TTC549 (cell line): ENCODE results near the gene TMEM115.

Experiments used
- FAIRE-seq: peaks from 2 replicates; lab custom pipeline; 2012; peaks lifted over from hg19 to GRCh38; lab: Jason Lieb, UNC

Gene TMEM115

DNA sequence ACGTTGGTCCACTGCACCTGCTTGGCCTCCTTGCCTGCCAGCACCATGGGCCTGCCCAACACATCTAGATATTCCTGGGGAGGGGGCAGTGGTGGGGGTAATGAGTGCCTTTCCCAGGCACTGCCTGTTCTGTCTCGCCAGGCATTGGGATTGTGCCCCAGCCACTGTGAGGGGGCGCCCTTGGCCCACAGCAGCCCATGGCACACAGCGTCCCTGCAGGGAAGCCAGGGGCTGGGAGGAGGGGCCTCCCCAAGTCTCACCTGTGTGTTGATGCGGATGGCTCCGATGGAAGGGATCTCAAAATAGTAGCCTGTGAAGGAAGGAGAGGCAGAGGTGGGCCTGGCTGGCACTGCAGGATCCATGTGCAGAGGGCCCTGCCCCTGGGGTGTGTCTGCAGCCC is 18.7 kb upstream of the TMEM115 start:
- FAIRE-seq = no peak

DNA sequence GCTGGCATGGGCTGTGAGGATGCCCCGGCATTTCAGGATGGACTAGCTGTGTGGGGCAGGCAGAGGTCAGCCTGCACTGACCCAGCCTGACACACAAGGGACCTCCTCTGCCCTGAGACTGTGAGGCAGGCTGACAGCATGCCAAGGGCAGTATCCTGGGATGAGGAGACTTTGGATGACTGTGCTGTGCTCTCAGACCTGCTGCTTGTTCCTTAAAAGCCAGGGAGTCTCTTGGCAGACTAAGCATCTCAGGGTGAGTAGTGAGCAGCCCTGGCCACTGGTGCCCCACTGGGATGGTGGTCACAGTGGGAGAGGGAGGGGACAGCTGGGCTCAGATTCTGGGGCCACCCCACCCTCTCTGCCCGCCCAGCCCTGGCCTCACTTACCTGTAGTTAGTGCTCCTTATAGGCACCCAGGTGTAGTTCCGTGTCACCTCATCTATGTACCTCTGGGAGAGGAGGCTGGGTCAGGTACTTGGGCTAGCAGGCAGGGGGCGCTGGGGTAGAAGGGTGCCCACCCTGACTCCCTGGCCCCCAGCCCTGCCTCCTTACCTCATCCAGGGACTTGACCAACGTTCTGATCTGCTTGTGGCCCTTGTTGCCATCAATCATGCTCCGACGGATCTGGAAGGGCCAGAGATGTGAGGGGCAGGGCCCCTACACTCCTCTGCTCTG is 16.1 kb upstream of the TMEM115 start:
- no peak for FAIRE-seq

DNA sequence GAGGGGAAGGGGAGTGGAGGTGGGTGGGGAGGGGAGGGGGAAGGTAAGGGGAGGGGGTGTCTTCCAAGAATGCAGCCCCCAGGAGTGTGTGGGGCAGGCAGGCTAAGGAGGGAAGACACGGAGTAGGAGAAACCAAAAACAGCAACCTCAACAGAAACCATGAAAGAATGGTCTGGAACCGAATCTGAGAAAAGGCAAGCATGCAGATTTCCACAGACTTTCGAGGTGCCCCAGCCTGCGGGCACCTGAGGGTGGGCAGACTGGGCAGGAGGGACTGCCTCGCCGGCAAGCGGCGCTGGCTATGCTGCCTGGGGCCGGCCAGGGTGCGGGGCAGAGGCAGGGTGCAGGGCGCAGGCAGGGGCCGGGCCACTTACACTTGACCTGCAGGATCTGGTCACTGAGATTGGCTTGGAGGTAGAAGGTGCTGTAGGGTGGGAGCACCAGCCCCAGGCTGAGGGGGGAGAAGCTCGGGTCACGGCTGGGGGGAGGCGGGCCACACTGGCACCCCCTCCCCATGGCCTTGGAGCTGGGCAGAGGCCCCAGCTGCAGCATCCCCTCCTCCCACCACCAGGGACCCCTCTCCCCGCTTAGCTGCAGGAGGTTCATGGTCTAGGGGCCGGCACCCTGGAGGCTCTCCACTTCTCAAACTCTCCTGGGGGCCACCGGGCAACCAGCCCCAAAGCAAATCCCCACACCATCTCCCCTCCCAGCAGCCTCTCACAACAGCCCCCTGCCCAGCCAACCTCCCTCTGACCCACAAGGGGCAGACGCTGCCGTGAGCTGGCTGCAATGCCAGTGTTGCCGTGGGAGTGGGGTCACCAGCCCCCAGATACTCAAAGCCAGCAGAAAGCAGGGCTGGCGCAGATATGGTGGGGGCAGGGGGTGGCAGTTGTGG is 15.3 kb upstream of the TMEM115 start:
- no peak for FAIRE-seq

DNA sequence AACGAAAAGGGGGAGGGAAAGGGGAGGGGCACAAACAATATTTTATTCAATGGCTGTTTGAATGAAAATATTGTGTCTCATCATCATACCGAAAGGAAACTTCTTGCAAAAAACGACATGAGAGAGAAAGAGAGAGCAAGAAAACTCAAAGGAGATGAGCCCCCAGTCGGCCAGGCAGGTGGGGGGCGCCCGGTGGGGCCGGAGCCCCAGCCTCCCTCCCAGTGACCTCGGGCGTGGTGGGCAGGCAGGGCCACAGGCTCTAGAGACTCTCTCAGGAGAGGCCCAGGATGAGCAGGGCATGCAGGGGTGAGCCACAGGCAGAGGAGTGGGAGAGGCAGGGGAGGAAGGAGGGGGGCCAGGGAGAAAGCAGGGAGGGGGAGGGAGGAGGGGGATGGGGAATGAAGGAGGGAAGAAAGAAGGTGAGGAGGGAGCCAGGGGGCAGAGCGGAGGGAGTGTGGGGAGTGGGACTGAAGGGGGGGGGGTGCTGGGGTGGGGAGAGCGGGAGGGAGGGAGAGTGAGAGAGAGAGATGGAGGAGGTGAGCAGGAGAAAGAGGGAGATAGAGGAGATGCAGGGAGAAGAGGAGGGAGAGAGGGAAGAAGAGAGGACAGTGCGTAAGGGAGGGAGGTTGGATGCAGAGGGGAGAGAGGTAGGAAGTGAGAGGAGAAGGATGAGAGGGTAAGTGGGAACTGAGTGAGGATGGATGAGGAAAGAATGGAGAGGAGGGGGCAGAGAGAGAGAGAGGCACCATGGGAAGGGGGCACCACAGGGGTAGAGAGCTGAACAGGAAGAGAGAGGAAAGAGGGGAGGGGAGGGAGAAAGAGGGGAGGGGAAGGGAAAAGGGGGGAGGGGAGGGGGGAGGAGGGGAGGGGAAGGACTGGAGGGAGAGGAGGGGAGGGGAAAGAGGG is 14.1 kb upstream of the TMEM115 start:
- FAIRE-seq = no peak

DNA sequence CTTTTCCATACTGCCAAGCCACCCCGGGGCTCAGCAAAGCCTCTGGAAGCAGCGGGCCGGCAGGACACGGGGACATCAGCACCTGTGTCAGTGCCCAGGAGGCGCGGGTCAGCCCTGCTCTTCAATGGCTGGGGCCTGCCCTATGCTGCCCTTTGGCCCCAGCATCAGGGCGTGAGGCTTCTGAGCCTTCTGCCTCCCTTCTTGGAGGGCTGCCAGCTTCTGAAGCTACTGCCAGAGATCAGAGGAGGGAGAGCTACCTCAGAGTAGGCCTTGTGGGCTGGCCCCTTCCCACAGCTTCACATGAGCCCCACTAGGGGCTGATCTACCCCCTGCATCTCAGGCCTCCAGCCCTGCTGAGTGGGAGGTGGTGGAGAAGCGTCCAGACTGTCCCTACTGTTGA is 13.0 kb upstream of the TMEM115 start:
- FAIRE-seq = no peak

DNA sequence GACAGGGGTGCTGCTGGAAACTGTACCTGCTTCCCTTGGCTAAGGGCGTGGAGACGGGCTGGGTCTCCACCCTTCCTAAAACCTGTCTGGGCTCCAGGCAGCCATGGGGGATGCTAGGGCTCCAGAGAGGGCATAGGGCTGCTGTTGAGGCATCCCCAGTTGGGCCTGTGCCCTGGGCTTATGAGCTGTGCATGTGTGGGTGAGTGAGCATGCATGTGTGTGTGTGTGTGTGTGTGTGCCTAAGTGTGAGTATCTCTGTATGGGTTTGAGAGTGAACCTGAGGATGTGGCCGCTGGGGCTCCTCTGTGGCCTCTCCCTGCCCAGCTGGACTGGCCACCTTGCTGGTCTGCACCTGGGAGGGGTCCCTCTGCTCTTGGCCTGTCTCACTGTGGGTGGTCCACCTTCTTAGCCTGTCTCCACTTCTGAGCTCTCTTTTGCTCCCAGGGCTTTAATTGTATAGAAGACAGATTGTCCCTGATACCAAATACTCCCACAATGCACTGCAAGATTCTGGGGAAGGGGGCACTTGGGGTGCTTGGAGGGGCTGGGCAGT is 11.9 kb upstream of the TMEM115 start:
- FAIRE-seq = no peak

DNA sequence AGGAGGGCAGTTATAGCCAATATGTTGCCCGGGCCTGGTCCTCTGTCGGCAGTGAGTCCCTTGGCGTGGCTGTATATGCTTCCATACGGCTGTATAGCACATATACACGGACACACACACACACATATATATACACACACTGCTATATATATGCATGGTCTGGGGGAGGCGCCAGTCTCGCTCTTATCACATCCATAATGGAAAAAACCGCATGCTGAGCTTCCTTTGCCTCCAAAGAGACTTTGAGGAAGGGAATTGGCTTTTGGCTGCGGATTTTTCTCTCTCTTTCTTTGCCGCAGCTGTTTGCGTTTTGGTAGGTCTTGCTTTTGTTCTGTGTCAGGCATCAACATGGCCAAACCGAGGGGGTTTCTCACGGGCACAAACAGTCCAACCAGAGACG is 11.3 kb upstream of the TMEM115 start:
- FAIRE-seq = no peak

DNA sequence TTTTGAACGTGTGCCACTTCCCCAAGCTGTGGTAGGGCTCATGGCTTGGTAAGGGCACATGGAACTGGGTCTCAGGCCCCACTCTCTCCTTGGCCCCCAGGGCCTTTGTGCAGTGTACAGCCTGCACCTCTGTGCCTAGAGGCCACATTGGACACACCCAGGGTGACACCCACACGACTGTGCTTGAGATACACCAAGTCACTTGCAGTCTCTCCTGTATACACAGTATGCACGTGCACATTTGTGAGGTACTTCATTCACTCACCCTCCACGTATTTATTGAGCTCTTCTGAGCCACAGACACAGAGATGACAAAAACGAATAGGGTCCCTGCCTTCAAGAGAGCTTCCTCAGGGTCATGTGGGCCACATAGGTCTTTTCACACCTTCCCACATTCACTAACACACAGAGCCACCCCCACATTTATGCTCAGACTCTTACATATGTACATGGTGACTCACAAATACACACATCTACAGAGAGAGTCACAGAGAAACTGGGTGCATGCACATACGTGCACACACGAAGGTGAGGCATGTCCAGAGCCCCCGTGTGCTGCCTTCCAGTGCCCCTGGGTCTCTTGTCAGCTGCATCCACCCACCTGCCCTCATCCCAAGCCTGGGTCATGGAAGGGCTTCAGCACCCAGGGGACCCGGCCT is 9.8 kb upstream of the TMEM115 start:
- FAIRE-seq = no peak

DNA sequence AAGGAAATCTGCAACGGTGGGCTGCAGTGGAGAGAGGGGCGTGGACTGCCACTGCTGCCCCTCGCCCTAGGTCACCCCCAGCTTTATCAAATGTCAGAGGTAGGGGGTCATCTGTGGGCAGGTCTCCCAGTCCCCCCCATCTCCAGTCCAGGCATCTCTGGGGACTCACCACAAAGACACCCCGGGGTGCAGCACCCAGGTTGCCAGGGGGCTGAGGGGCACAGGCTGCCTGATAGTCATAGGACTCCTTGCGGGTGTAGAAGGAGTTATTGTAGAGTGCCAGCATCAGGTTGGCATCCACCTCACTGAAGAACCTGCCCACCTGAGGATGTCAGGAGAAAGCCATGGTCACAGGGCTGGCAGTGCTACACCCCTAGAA is 6.5 kb upstream of the TMEM115 start:
- FAIRE-seq = no peak

DNA sequence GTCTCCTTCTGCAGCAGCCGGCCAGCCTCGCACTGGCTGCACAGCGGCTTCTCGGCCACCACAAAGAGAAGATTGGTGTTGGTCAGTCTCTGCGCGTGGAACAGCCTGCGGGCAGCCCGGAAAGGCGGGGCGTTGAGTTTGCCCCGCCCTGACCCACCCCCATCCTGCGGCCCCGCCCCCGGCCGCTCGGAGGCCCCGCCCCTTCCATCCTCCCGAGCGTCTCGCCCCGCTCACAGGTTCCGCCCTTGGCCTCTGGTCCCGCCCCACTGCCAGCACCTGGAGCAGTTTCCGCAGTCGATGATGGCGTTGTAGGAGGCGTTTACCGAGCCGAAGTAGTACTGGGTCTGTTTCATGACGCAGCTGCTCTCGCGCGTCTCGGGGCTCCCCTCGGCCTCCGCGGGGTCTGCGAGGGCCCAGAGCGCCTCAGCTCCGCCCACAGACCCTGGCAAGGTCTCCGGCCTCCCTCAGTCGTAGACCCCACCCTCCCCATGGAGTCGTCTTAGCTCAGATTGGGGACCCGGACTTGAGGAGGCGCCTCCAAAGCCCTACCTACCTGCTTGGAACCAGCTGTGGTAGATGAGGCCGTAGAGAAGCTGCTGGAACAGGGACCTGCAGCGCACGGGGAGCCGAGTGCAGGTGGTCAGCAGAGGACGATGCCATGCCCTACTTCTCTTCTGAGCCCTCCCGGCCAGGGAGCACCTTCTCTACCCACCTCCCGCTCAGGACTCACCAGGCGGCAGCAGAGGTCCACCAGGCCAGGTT is 5.9 kb upstream of the TMEM115 start:
- FAIRE-seq = no peak

DNA sequence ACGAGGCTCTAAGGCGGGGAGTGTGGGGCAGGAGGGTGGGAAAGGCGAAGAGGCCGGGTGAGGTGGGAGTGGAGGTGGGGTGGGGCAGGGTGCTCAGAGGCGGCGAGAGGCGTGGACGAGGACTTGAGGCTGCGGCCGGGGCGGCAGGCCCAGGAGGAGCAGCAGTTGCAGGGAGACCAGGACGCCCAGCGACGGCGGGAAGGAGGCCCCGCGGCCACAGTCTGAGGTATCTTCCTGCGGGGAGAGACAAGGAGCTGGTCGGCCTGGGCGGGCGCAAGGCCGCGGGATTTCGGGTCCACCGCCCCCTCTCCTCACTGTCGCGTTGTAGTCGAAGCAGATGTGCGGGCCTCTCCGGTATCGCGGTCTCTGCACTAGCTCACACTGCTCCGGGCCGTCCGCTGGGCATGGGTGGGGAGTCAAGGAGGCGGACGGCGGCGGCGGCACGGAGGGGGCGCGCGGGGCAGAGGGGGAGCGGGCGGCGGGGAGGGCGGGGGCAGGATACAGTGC is 5.3 kb upstream of the TMEM115 start:
- FAIRE-seq = no peak

DNA sequence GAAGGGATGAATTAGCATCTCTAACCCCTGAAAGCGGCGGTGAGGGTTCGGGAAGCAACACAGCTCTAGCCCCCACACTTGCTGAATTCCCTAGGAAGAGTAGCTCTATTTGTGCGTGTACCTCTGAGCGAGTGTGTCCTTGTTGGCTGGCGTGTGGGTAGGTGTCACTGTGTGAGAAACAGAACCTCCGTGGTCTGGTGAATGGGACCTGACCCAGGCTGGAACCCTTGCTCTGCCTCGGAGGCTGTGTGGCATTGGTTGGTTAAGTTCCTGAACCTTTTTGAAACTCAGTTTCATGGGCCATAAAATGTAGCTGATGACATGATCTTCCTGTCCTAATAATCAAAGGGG is 414 bp upstream of the TMEM115 start:
- FAIRE-seq = no peak

DNA sequence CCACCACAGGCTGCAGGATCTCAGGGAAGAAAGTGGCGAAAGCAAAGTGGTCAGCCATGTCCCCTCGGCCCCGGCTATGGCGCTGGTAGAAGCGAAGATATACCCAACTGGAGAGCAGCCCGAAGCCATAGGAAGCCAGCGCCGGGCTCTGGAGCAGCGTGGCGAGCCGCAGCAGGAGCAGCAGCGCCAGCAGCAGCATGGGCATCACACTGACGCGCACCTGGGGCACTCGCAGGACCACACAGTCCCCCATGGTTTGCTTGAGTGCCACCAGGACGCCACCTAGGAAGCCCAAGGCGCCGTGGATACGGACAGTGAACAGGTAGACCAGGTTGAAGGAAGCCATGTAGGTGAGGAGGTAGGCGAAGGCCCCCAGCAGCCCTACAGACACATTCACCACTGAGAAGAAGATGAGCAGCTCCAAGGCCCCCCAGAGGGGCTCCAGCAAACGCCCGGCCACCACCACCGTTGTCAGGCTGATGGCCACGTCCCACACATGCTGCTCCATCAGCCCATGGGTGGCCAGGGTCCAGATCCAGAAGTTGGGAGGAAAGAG is 888 bp downstream of the TMEM115 start:
- no peak for FAIRE-seq

DNA sequence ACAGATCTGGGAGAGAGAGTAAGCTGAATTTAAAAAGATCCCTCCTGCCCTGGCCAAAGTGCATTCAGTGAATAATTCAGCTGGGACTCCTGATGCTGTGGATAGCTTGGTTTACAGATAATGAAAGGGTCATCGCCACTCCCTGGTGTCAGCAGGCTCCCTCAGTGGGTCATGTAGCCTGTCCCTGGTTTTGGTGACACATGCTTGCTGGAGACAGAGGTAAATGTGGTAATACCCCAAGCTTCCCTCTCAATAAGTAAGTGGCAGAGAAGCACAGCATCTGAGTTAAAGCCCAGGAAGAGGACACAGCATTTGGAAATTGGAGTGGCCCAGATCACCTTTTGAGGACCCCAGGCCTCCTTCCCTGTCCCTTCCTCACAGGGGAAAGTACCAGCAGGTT is 1.8 kb downstream of the TMEM115 start:
- no peak for FAIRE-seq

DNA sequence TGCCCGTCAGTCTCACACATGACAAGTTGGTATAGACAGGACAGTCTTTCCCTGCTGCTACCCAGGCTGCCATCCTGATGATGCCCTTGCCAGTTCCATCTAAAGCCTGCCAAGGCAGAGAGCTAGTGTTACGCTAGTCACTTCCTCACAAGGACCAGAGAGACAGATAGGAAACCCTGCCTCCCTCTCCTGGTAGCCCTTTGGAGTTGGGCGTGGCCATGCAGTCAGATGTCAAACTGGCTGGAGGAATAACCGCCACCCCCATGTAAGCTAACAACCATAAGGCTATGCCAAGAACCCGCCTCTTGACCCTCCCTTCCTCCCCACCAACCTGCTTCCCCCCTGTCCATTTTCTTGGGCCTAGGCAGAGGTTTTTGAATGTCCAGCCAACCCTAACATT is 2.8 kb downstream of the TMEM115 start:
- no peak for FAIRE-seq

DNA sequence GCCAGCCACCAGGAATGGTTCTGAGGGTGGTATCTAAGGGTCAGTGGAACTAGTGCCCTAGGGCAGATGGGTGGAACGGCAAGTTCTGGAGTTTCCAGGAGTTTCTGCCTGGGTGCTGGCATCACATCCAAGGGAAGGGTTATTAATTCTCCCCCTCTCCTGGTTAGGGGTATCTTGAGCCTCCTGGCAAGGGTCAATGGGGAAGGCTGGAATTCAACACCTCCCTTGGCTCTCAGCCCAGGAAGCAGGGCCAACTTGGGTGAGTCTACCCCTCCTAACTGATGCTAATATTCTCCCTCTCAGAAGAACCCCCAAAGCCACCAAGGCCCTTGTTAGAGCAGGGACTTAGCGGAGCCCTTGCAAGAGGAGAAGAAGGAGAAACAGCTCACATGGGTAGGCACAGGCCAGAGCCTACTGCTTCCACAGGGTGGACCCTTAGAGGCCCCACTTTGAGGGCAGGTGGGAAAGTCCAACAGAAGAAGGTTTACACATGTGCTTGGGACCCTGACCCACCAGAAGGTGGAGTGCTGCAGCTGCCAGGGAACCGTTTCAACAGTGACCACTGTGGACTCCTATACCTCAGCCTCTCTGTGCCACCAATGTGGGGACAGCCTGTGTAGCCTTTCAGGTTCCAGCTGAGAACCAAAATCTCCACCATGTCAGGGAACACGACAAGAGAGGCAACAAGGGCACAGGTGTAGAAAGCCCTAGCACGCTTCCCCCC is 3.3 kb downstream of the TMEM115 start:
- FAIRE-seq = no peak

DNA sequence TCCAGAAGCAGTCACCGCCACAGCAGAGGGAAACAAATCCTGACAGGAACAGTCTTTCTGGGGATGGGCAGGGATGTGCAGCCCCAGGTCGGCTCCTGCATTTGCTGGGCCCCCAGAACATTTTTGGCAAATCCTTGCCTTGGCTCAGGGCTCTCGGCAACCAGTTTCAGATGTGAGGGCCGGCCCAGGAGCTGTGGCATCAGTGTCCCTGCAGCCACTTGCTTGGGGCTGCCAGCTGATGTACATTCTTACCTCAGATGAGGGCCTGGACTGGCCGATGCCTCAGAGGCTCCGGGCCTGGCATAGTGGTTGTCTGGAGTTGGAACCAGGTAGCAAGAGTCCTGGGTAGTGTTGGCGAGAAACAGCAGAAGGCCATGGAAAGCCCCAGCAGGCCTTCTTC is 4.5 kb downstream of the TMEM115 start:
- FAIRE-seq = no peak

DNA sequence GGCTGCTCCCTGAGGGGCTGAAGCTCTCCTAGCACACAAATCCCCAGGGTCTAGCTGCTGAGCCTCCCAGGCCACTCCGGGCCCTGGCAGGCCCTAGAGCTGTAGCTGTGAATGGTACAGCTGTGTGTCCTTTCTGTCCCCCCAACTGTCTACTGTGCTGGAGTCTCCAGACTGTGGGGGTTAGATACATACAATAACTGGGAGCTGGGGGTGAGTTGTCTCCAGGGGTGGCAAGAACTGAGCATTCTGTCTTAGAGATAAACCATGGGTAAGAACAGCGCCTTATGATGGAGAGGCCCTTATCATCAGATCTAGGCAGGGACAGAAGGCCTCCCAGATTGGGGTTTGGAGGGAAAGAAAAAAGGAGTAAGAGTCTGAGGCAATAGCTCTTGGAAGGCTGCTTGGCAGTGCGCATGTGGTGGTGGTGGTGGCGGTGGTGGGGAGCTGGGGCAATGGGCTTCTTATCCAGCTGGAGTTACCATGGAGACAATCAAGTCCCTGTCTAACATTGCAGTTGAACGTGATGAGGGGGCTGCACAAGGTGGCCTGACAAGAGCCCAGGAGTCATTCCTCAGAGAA is 5.0 kb downstream of the TMEM115 start:
- no peak for FAIRE-seq

DNA sequence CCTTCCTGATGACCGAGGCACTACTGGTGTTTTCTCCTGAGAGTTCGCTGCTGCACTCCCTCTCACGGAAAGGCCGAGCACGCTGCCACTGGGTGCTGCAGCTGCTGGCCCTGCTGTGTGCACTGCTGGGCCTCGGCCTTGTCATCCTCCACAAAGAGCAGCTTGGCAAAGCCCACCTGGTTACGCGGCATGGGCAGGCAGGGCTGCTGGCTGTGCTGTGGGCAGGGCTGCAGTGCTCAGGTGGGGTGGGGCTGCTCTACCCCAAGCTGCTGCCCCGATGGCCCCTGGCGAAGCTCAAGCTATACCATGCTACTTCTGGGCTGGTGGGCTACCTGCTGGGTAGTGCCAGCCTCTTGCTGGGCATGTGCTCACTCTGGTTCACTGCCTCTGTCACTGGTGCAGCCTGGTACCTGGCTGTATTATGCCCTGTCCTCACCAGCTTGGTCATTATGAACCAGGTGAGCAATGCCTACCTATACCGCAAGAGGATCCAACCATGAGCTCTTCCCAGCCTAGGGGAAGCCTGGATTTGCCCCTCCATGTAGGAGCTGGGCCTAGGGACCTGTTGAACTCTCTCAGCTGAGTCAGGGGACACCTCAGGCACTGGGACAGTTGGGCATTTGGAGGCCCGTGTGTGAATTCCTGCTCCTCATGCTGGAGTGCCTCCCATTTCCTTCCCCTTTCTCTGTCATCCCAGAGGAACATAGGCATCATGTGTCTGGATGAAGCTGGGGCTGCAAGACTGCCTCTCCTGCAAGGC is 5.9 kb downstream of the TMEM115 start:
- no peak for FAIRE-seq
